ENCODE data around the gene LMAN2. TPM values are rescaled to one million over a fixed set of nuclear protein-coding genes. Genes with fewer than 3 reads are reported as not detected.

Gene LMAN2
- polyA plus RNA-seq, 3 donors: 148 to 275 (median 259) TPM

GRCh38 chr5:177332896-177333260 lies 18.6 kb downstream of the LMAN2 start:
- Histone ChIP-seq H3K4me3 (replicated peaks in 1 of 3; ENCODE audit: low read depth in 2 of 3, low read length in 3 of 3) (no peak overlapping the region), H3K9ac (ENCODE audit: insufficient read depth, low read length, poor library complexity, severe bottlenecking) (no peak overlapping the region), H2AFZ (ENCODE audit: insufficient read depth, low read depth, low read length, poor library complexity, severe bottlenecking) (no peak overlapping the region), H3K79me2 (ENCODE audit: insufficient read depth, low read length) (no peaks in the 10 kb centered on the region), H3K36me3 (replicated peaks in 1 of 2; ENCODE audit: control insufficient read depth in 1 of 2, insufficient read depth in 2 of 2, low read length in 2 of 2) (peaks cover 79 to 96% of the 10 kb centered on the region in 2 donors), H4K20me1 (ENCODE audit: insufficient read depth, low read length) (peaks cover 74% of the 10 kb centered on the region), H3K4me1 (ENCODE audit: control insufficient read depth in 1 of 2, insufficient read depth in 2 of 2, low read length in 2 of 2) (peaks cover 2 to 6% of the 10 kb centered on the region in 2 donors), H3K4me2 (replicated peaks; ENCODE audit: extremely low read depth, low read length, poor library complexity, severe bottlenecking) (no peak overlapping the region), H3K9me3 (replicated peaks in 1 of 2; ENCODE audit: control insufficient read depth in 1 of 2, insufficient read depth in 1 of 2, low read length in 2 of 2) (no peaks in the 10 kb centered on the region), H3K27me3 (ENCODE audit: control insufficient read depth in 2 of 2, insufficient read depth in 2 of 2, low read length in 2 of 2) (no peaks in the 10 kb centered on the region), H3K27ac (ENCODE audit: low read depth in 1 of 2, low read length in 2 of 2) (no peak overlapping the region)
- 80% methylated on average over 13 of the region's 13 CpGs for WGBS (ENCODE audit: insufficient coverage)
- peaks cover 16% of the 10 kb centered on the region for H3K4me1 Mint-ChIP-seq
- H3K27me3 Mint-ChIP-seq (ENCODE audit: low read depth in 3 of 3): peaks cover 2 to 10% (median 3%) of the 10 kb centered on the region in 3 donors
- intact Hi-C loops (cut with micrococcal nuclease): no loop called here
- H3K9me3 Mint-ChIP-seq: peaks cover 0 to 2% (median 0%) of the 10 kb centered on the region in 7 donors
- no peak overlapping the region for H3K27ac Mint-ChIP-seq
- peaks cover 84 to 94% of the 10 kb centered on the region in 2 donors for H3K36me3 Mint-ChIP-seq
- DNase-seq: no peak
- TF ChIP-seq CTCF (IDR thresholded peaks at IDR 0.05): no peak
- H3K4me3 Mint-ChIP-seq: no peak overlapping the region

- H3K27me3 ChIP-seq (ENCODE audit: control insufficient read depth in 2 of 2, insufficient read depth in 2 of 2, low read length in 2 of 2): no peaks in the 10 kb centered on the region
- 22% methylated on average over 31 of the region's 35 CpGs for WGBS (ENCODE audit: insufficient coverage)
- DNase-seq: no peak
- H3K4me3 Mint-ChIP-seq: no peak overlapping the region
- intact Hi-C loops (cut with micrococcal nuclease): no loop called here
- H3K9me3 Mint-ChIP-seq: no peaks in the 10 kb centered on the region
- H3K27me3 Mint-ChIP-seq (ENCODE audit: low read depth in 3 of 3): peaks cover 2 to 10% (median 7%) of the 10 kb centered on the region in 3 donors
- peaks cover 75 to 96% of the 10 kb centered on the region in 2 donors for H3K36me3 ChIP-seq (replicated peaks in 1 of 2; ENCODE audit: control insufficient read depth in 1 of 2, insufficient read depth in 2 of 2, low read length in 2 of 2)
- no peak overlapping the region for H3K27ac ChIP-seq (ENCODE audit: low read depth in 1 of 2, low read length in 2 of 2)
- TF ChIP-seq CTCF (IDR thresholded peaks at IDR 0.05): no peak
- no peak overlapping the region for H3K4me3 ChIP-seq (replicated peaks in 1 of 3; ENCODE audit: low read depth in 2 of 3, low read length in 3 of 3)
- H3K9me3 ChIP-seq (replicated peaks in 1 of 2; ENCODE audit: control insufficient read depth in 1 of 2, insufficient read depth in 1 of 2, low read length in 2 of 2): no peaks in the 10 kb centered on the region
- no peak overlapping the region for H3K9ac ChIP-seq (ENCODE audit: insufficient read depth, low read length, poor library complexity, severe bottlenecking)
- H3K36me3 Mint-ChIP-seq: peaks cover 81 to 94% of the 10 kb centered on the region in 2 donors
- no peak overlapping the region for H3K27ac Mint-ChIP-seq
- H3K4me1 ChIP-seq (ENCODE audit: control insufficient read depth in 1 of 2, insufficient read depth in 2 of 2, low read length in 2 of 2): peaks cover 2 to 6% of the 10 kb centered on the region in 2 donors
- peaks cover 72% of the 10 kb centered on the region for H4K20me1 ChIP-seq (ENCODE audit: insufficient read depth, low read length)
- H2AFZ ChIP-seq (ENCODE audit: insufficient read depth, low read depth, low read length, poor library complexity, severe bottlenecking): no peak overlapping the region
- H3K4me1 Mint-ChIP-seq: peaks cover 22% of the 10 kb centered on the region
- H3K4me2 ChIP-seq (replicated peaks; ENCODE audit: extremely low read depth, low read length, poor library complexity, severe bottlenecking): no peak overlapping the region
- H3K79me2 ChIP-seq (ENCODE audit: insufficient read depth, low read length): no peaks in the 10 kb centered on the region
Observed at GRCh38 chr5:177332031-177332895, 19.2 kb downstream of the LMAN2 start.
